ENCODE results near the gene CADM1. TPM values are rescaled to one million over a fixed set of nuclear protein-coding genes. Genes with fewer than 3 reads are reported as not detected.

The CADM1 gene
- total RNA-seq, 4 donors from 2014 or later: 7.4 to 61.5 (median 28.5) TPM

DNA sequence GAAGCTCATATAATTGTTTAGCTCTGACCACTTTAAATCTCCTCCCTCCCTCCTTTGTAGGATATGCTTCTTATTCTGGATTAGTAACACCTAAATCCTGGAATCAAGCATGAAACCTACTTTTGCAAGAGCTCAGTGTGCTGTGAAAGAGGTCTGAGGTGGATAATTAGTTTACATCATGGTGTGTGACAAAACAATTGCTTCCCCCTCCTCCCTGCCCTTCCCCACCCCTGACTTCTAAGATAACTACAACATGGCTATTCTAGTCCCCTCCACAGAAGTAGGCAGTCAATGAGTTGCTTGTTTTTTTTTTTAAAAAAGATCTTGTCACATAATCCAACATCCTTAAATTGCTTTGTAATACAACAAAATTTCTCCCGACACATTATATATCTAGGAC, 314.0 kb downstream of the CADM1 start:
- H3K27ac ChIP-seq: no peak overlapping the region
- TF ChIP-seq, protein P1, sequence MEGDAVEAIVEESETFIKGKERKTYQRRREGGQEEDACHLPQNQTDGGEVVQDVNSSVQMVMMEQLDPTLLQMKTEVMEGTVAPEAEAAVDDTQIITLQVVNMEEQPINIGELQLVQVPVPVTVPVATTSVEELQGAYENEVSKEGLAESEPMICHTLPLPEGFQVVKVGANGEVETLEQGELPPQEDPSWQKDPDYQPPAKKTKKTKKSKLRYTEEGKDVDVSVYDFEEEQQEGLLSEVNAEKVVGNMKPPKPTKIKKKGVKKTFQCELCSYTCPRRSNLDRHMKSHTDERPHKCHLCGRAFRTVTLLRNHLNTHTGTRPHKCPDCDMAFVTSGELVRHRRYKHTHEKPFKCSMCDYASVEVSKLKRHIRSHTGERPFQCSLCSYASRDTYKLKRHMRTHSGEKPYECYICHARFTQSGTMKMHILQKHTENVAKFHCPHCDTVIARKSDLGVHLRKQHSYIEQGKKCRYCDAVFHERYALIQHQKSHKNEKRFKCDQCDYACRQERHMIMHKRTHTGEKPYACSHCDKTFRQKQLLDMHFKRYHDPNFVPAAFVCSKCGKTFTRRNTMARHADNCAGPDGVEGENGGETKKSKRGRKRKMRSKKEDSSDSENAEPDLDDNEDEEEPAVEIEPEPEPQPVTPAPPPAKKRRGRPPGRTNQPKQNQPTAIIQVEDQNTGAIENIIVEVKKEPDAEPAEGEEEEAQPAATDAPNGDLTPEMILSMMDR (IDR thresholded peaks at IDR 0.05): no peak
- TF ChIP-seq POLR2A (IDR thresholded peaks at IDR 0.05): no peak
- no peaks in the 10 kb centered on the region for H3K9me3 ChIP-seq
- no peak overlapping the region for H3K4me3 ChIP-seq
- no peaks in the 10 kb centered on the region for H3K36me3 ChIP-seq
- no peak for DNase-seq
- H3K4me1 ChIP-seq: no peaks in the 10 kb centered on the region
- no peaks in the 10 kb centered on the region for H3K27me3 ChIP-seq
- intact Hi-C loops (cut with DNase I; ENCODE audit: low total_unique reads): no loop called here

DNA sequence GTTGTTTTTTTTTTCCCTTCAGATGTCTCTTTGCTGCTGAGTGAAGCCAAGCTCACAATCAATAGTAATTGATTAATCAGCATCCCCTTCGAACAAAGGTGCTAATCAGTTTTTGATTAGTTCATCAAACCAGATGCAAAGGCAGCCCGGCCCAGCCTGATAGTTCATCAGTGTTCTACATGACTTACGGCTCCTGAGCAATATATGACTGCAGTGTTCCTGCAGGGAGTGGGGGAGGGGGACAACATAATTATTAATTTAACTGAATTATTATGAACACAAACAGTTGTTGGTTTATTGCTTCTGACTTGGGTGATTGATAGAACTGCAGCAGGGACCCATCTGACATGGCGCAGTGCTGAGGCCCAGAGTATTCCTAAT, 315.3 kb downstream of the CADM1 start:
- H3K27ac ChIP-seq: no peak overlapping the region
- TF ChIP-seq POLR2A (IDR thresholded peaks at IDR 0.05): no peak
- TF ChIP-seq, protein P1 (IDR thresholded peaks at IDR 0.05): no peak
- H3K36me3 ChIP-seq: no peaks in the 10 kb centered on the region
- intact Hi-C loops (cut with DNase I; ENCODE audit: low total_unique reads): no loop called here
- no peak overlapping the region for H3K4me3 ChIP-seq
- H3K4me1 ChIP-seq: no peaks in the 10 kb centered on the region
- DNase-seq: no peak
- H3K27me3 ChIP-seq: no peaks in the 10 kb centered on the region
- no peaks in the 10 kb centered on the region for H3K9me3 ChIP-seq

DNA sequence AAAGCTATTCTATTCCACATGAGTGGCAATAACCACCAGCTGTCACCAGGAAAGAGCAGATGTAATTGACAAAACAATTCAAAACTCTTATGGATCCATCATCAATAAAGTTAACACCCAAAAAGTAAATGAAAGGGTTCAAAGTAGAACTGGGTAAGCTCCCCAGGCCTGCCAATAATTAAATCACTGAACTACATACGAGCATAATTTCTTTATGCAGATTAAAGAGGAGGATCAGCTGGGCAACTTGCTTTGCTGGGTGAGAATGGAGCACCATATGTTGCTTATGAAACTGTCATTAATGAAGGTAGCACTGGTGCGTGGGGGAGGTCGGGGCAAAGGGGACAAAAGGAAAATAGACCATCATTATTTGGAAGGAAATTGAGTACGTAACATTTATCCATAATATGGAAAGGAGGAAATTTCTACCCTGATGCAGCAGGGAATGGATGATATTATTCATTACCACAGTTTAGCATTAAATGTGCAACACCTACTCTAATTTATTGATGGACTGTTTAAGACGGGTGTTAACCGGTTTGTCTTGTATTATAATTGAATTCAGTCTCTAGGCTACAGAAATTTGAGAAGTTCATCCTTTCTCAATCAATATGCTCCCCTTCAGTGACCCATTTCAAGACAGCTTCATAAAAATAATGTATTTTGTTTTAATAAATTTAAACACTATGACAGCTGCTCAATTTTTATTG, 315.9 kb downstream of the CADM1 start:
- intact Hi-C loops (cut with DNase I; ENCODE audit: low total_unique reads): no loop called here
- no peaks in the 10 kb centered on the region for H3K4me1 ChIP-seq

DNA sequence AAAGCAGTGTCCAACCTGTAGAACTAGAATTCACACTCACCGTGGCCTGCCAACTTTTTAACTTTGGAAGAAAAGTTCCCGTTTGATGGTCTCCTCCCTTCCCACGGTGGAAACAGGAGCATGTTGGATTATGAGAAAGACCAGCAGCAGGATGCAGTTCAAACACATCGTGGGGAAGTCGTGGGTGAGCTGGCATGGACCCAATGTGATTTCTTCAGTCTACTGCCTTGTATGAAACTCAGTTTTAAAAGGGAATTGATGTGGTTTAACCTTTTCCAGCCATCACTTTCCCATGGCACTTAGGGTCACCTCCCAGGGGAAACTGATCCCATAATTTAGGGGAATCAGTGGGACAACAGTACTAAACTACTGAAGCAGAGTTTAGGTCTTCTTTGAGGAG, 318.3 kb downstream of the CADM1 start:
- TF ChIP-seq, protein P1 (IDR thresholded peaks at IDR 0.05): no peak
- TF ChIP-seq POLR2A (IDR thresholded peaks at IDR 0.05): no peak
- Histone ChIP-seq H3K27me3 (no peaks in the 10 kb centered on the region), H3K27ac (no peak overlapping the region), H3K36me3 (no peaks in the 10 kb centered on the region), H3K4me3 (no peak overlapping the region), H3K4me1 (no peaks in the 10 kb centered on the region), H3K9me3 (no peaks in the 10 kb centered on the region)
- intact Hi-C loops (cut with DNase I; ENCODE audit: low total_unique reads): no loop called here
- DNase-seq: no peak

More for the DNA sequence above, 315.9 kb downstream of the CADM1 start:
- H3K4me3 ChIP-seq: no peak overlapping the region
- H3K9me3 ChIP-seq: no peaks in the 10 kb centered on the region
- H3K36me3 ChIP-seq: no peaks in the 10 kb centered on the region
- H3K27ac ChIP-seq: no peak overlapping the region
- TF ChIP-seq, protein P1 (IDR thresholded peaks at IDR 0.05): no peak
- no peak for TF ChIP-seq POLR2A (IDR thresholded peaks at IDR 0.05)
- DNase-seq: no peak
- H3K27me3 ChIP-seq: no peaks in the 10 kb centered on the region

DNA sequence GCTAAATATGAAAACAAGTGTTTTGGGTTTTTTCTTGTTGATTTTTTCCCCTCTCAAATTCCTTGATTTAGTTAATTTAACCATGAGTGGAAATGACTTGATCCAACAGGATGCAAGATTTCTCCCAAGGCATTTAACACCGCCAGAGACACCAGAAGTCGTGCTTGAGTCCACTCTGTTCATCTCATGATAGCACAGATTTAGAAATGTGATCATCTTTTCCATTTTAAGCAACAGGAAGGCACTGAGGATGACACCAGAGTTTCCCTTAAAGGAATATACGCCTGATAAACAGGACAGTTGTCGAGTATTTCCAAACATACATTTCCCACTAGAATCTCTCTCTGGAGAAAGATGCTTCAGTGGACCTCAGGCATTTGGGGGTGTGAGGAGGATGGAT, 318.7 kb downstream of the CADM1 start:
- H3K9me3 ChIP-seq: no peaks in the 10 kb centered on the region
- H3K36me3 ChIP-seq: no peaks in the 10 kb centered on the region
- H3K4me1 ChIP-seq: no peaks in the 10 kb centered on the region
- no peak for DNase-seq
- H3K27ac ChIP-seq: no peak overlapping the region
- H3K4me3 ChIP-seq: no peak overlapping the region
- TF ChIP-seq POLR2A (IDR thresholded peaks at IDR 0.05): no peak
- TF ChIP-seq, protein P1 (IDR thresholded peaks at IDR 0.05): no peak
- no peaks in the 10 kb centered on the region for H3K27me3 ChIP-seq
- intact Hi-C loops (cut with DNase I; ENCODE audit: low total_unique reads): no loop called here
